Measurements from ENCODE around the gene TERB2.
"Not testable (repeated sequence)": the region's sequence is repeated elsewhere in the genome, so short reads cannot be mapped to it uniquely, and the experiment has no call there.

DNA sequence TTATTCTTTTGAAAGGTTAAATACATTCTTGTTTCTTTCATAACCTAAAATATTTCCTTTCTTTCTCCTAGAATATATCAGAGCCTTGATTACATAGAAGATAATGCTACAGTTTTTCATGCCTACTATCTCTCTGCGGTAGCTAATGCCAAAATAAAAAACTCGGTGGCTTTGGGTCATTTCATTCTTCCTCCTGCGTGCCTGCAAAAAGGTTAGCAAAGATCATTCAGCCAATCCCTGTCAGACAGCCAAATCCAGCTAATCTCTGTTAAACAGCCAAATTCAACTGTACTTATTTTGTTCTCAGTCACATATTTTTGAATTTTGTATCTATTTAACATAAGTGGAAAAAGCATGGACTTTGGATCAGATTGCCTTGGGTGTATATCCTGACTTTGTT, 1.8 kb downstream of the TERB2 start:
- TF ChIP-seq, protein P1, sequence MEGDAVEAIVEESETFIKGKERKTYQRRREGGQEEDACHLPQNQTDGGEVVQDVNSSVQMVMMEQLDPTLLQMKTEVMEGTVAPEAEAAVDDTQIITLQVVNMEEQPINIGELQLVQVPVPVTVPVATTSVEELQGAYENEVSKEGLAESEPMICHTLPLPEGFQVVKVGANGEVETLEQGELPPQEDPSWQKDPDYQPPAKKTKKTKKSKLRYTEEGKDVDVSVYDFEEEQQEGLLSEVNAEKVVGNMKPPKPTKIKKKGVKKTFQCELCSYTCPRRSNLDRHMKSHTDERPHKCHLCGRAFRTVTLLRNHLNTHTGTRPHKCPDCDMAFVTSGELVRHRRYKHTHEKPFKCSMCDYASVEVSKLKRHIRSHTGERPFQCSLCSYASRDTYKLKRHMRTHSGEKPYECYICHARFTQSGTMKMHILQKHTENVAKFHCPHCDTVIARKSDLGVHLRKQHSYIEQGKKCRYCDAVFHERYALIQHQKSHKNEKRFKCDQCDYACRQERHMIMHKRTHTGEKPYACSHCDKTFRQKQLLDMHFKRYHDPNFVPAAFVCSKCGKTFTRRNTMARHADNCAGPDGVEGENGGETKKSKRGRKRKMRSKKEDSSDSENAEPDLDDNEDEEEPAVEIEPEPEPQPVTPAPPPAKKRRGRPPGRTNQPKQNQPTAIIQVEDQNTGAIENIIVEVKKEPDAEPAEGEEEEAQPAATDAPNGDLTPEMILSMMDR (conservative IDR thresholded peaks at IDR 0.05), result not testable (repeated sequence)
- TF ChIP-seq ZFX (IDR thresholded peaks at IDR 0.05), result not testable (repeated sequence)
